PC-3 (cell line): Measurements from ENCODE around the gene MTA3. TPM values are rescaled to one million over a fixed set of nuclear protein-coding genes. Genes with fewer than 3 reads are reported as not detected.

Source experiments
- ATAC-seq: fragments of 200-7000 bp; cut with Tn5 transposase; 2 replicates; pipeline ENCODE4 v1.9.1; 2020; ENCODE audit warnings: mild to moderate bottlenecking, moderate library complexity
- BruUV-seq: library from RNA; stranded (reverse); fragments of 400-500 nt; replicated peaks from 2 replicates; lab custom pipeline; 2021; lab: Mats Ljungman, UMichigan
- CTCF ChIA-PET: fragments of 300-600 bp; sonication (Branson Sonifier 250); formaldehyde crosslinking; loops from one replicate; lab custom pipeline; 2022; ENCODE audit warnings: antibody characterized with exemption; lab: Charles Lee
- POLR2A ChIA-PET: fragments of 300-600 bp; sonication (Branson Sonifier 250); formaldehyde crosslinking; loops from one replicate; lab custom pipeline; 2022; ENCODE audit warnings: antibody characterized with exemption; ENCODE audit not compliant: unreplicated experiment; lab: Charles Lee
- DNase-seq: peaks from one replicate; pipeline ENCODE4 v3.0.0-alpha.2; 2015
- H2AFZ ChIP-seq: fragments of 300-600 bp; sonication (generic); 2 replicates; pipeline ENCODE4 v1.6.0; 2016; ENCODE audit warnings: antibody characterized with exemption, low read length
- H3F3A ChIP-seq: fragments of 300-600 bp; sonication (generic); one replicate; pipeline ENCODE4 v1.6.0; 2017; ENCODE audit warnings: antibody characterized with exemption, low read length, control low read depth, mild to moderate bottlenecking; ENCODE audit not compliant: unreplicated experiment
- H3K27ac ChIP-seq: fragments of 300-600 bp; sonication (generic); 2 replicates; pipeline ENCODE4 v1.5.1; 2016; ENCODE audit warnings: mild to moderate bottlenecking, low read length
- H3K27me3 ChIP-seq: fragments of 300-600 bp; sonication (generic); 2 replicates; pipeline ENCODE4 v1.6.1; 2016; ENCODE audit warnings: low read length, mixed read lengths
- H3K36me3 ChIP-seq: fragments of 300-600 bp; sonication (generic); 2 replicates; pipeline ENCODE4 v1.6.1; 2016; ENCODE audit warnings: low read depth, mixed run types, low read length, mixed read lengths
- H3K4me1 ChIP-seq: fragments of 300-600 bp; sonication (generic); 2 replicates; pipeline ENCODE4 v1.5.1; 2016; ENCODE audit warnings: low read length; ENCODE audit not compliant: insufficient read depth
- H3K4me2 ChIP-seq: fragments of 300-600 bp; sonication (generic); 2 replicates; pipeline ENCODE4 v1.6.0; 2016; ENCODE audit warnings: low read length
- H3K4me3 ChIP-seq: fragments of 300-600 bp; sonication (generic); 2 replicates; pipeline ENCODE4 v1.5.1; 2016; ENCODE audit warnings: mild to moderate bottlenecking, low read length, mixed read lengths
- H3K79me2 ChIP-seq: fragments of 300-600 bp; sonication (generic); 2 replicates; pipeline ENCODE4 v1.6.1; 2017; ENCODE audit warnings: low read length, mixed read lengths
- H3K9ac ChIP-seq: fragments of 300-600 bp; sonication (generic); 2 replicates; pipeline ENCODE4 v1.6.0; 2016; ENCODE audit warnings: mild to moderate bottlenecking, low read length
- H3K9me2 ChIP-seq: fragments of 300-600 bp; sonication (generic); replicated peaks from 2 replicates; pipeline ENCODE4 v1.6.1; 2016; ENCODE audit warnings: mixed run types, low read length, mixed read lengths
- H3K9me3 ChIP-seq: fragments of 300-600 bp; sonication (generic); 2 replicates; pipeline ENCODE4 v1.6.1; 2016; ENCODE audit warnings: low read length, mixed read lengths
- H4K20me1 ChIP-seq: fragments of 300-600 bp; sonication (generic); 2 replicates; pipeline ENCODE4 v1.6.1; 2016; ENCODE audit warnings: low read length, mixed read lengths
- EZH2 ChIP-seq: fragments of 300-600 bp; sonication (generic); IDR thresholded peaks from one replicate; pipeline ENCODE4 v1.6.1; 2017; ENCODE audit warnings: antibody characterized with exemption, mild to moderate bottlenecking, low read length; ENCODE audit not compliant: unreplicated experiment
- EZH2phosphoT487 ChIP-seq: fragments of 300-600 bp; sonication (generic); IDR thresholded peaks from 2 replicates; pipeline ENCODE4 v1.6.1; 2018; ENCODE audit warnings: mild to moderate bottlenecking, antibody characterized with exemption, low read length, borderline replicate concordance
- intact Hi-C: fragments of 100-400 bp; cut with micrococcal nuclease; formaldehyde crosslinking; loops from 2 replicates; pipeline ENCODE4 v1.9.0; 2023
- total RNA-seq: library from RNA; depleted of rRNA; stranded (reverse); fragments of >200 nt; gene quantifications from 2 replicates; pipeline ENCODE4 v1.2.3, GENCODE V29; 2014
- TF ChIP-seq, protein P1 (sequence below): fragments of 300-600 bp; sonication (generic); conservative IDR thresholded peaks from 2 replicates; pipeline ENCODE4 v1.5.1; 2017; ENCODE audit warnings: antibody characterized with exemption, low read depth, mild to moderate bottlenecking, low read length

The MTA3 gene
- total RNA-seq, 1 experiment from 2014 or later: 27.3 TPM

- H2AFZ ChIP-seq: no peak overlapping the region
- H4K20me1 ChIP-seq: no peaks in the 10 kb centered on the region
- no peak overlapping the region for H3K9ac ChIP-seq
- H3K4me2 ChIP-seq: no peak overlapping the region
- no peaks in the 10 kb centered on the region for H3F3A ChIP-seq
- no peak for ATAC-seq
- intact Hi-C loops: no loop called here
- peaks cover 16% of the 10 kb centered on the region for H3K79me2 ChIP-seq
- no peak overlapping the region for H3K27ac ChIP-seq
- DNase-seq: no peak
- no peaks in the 10 kb centered on the region for H3K27me3 ChIP-seq
- POLR2A ChIA-PET: no interaction called here
- CTCF ChIA-PET: no interaction called here
- no peaks in the 10 kb centered on the region for H3K36me3 ChIP-seq
- H3K4me1 ChIP-seq: peaks cover 8% of the 10 kb centered on the region
- H3K9me2 ChIP-seq: no peaks in the 10 kb centered on the region
- H3K9me3 ChIP-seq: no peaks in the 10 kb centered on the region
- no peak overlapping the region for H3K4me3 ChIP-seq
- TF ChIP-seq, protein P1, sequence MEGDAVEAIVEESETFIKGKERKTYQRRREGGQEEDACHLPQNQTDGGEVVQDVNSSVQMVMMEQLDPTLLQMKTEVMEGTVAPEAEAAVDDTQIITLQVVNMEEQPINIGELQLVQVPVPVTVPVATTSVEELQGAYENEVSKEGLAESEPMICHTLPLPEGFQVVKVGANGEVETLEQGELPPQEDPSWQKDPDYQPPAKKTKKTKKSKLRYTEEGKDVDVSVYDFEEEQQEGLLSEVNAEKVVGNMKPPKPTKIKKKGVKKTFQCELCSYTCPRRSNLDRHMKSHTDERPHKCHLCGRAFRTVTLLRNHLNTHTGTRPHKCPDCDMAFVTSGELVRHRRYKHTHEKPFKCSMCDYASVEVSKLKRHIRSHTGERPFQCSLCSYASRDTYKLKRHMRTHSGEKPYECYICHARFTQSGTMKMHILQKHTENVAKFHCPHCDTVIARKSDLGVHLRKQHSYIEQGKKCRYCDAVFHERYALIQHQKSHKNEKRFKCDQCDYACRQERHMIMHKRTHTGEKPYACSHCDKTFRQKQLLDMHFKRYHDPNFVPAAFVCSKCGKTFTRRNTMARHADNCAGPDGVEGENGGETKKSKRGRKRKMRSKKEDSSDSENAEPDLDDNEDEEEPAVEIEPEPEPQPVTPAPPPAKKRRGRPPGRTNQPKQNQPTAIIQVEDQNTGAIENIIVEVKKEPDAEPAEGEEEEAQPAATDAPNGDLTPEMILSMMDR: no peak
- TF ChIP-seq EZH2 (no peak), EZH2phosphoT487 (no peak)
- no TSS peak for BruUV-seq
Measured at GRCh38 chr2:42573256-42573655, 4.8 kb downstream of the MTA3 start.

- H3K27me3 ChIP-seq: no peaks in the 10 kb centered on the region
- H3K27ac ChIP-seq: no peak overlapping the region
- no peak overlapping the region for H2AFZ ChIP-seq
- H3K36me3 ChIP-seq: peaks cover 6% of the 10 kb centered on the region; the same call in 1 of the 2 replicates
- POLR2A ChIA-PET: no interaction called here
- ATAC-seq: no peak
- H3K4me1 ChIP-seq: no peaks in the 10 kb centered on the region
- H3K9me3 ChIP-seq: no peaks in the 10 kb centered on the region
- CTCF ChIA-PET: interaction anchor here (0.7 kb wide), 1 partner anchor 87 kb away, joined by 3 read pairs; no protein-coding TSS in a partner anchor
- DNase-seq: no peak
- H4K20me1 ChIP-seq: no peaks in the 10 kb centered on the region
- TF ChIP-seq, protein P1: no peak
- no peak for TF ChIP-seq EZH2
- no peak for TF ChIP-seq EZH2phosphoT487
- intact Hi-C loops: no loop called here
- no TSS peak for BruUV-seq
- no peaks in the 10 kb centered on the region for H3K9me2 ChIP-seq
- no peak overlapping the region for H3K9ac ChIP-seq
- no peaks in the 10 kb centered on the region for H3F3A ChIP-seq
- 0 out of 2 replicates have a peak, but pooled peaks cover 3% of the 10 kb centered on the region for H3K79me2 ChIP-seq
- H3K4me3 ChIP-seq: no peak overlapping the region
- no peak overlapping the region for H3K4me2 ChIP-seq
Measured at GRCh38 chr2:42575458-42576064, 7.1 kb downstream of the MTA3 start.

DNA sequence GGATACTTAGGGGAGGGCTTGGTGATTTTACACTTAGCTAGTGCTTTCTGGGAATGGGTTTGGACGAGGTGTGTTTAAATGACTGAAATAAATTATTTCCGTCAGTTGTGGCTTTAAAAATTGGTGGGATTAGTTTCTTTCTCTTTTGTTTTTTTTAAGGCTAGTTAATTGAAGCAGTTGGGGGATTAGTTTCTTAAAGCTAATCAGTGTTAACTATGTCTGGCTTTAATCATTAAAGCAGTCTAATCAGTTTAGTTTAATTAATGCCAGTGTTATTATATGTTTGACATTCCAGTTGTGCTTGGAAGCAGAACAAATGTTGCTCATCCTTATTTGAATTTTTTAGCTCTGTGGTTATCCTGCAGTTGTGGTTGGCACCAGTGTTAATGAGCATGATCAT lies 10.2 kb downstream of the MTA3 start:
- ChIA-PET CTCF (no interaction called here), POLR2A (no interaction called here)
- Histone ChIP-seq H3K79me2 (no peaks in the 10 kb centered on the region), H4K20me1 (no peaks in the 10 kb centered on the region), H3K27ac (no peak overlapping the region), H3K4me2 (no peak overlapping the region), H3K36me3 (peaks cover 9% of the 10 kb centered on the region; the same call in 1 of the 2 replicates), H3K27me3 (no peaks in the 10 kb centered on the region), H3K9me2 (no peaks in the 10 kb centered on the region), H3K9me3 (no peaks in the 10 kb centered on the region), H3K9ac (no peak overlapping the region), H3K4me1 (no peaks in the 10 kb centered on the region), H3F3A (no peaks in the 10 kb centered on the region), H2AFZ (no peak overlapping the region), H3K4me3 (no peak overlapping the region)
- intact Hi-C loops: no loop called here
- ATAC-seq (no peak), DNase-seq (no peak)
- no TSS peak for BruUV-seq
- TF ChIP-seq, protein P1: no peak
- TF ChIP-seq EZH2 (no peak), EZH2phosphoT487 (no peak)
